Gastroesophageal sphincter (tissue), 4 donors: Measurements from ENCODE around the gene PLCH2. TPM values are rescaled to one million over a fixed set of nuclear protein-coding genes. Genes with fewer than 3 reads are reported as not detected.

Experiments used
- ATAC-seq: fragments of 150-250 bp; one replicate; pipeline ENCODE4 v1.9.1; 2016; ENCODE audit warnings: mild to moderate bottlenecking, moderate library complexity
- H3K27ac ChIP-seq, 4 donors: fragments of 200-600 bp; sonication (generic) in 3 of 4; 1 replicate in 3 of 4; 2 replicates in 1 of 4; pipeline ENCODE4 v1.5.1; 2016 to 2019
- H3K27me3 ChIP-seq: fragments of 200-600 bp; sonication (generic); one replicate; pipeline ENCODE4 v1.5.1; 2019
- H3K36me3 ChIP-seq, 2 donors: fragments of 200-600 bp; sonication (generic); one replicate each; pipeline ENCODE4 v1.5.1; 2019; ENCODE audit warnings: control low read depth in 1 of 2
- H3K4me1 ChIP-seq, 3 donors: fragments of 200-600 bp; sonication (generic); 1 replicate in 2 of 3; 2 replicates in 1 of 3; pipeline ENCODE4 v1.5.1; 2016 to 2019; ENCODE audit warnings: control low read depth in 2 of 3
- H3K4me3 ChIP-seq, 2 donors: fragments of 200-600 bp; sonication (generic); one replicate each; pipeline ENCODE4 v1.5.1; 2019; ENCODE audit warnings: mild to moderate bottlenecking in 1 of 2, moderate library complexity in 1 of 2
- H3K9me3 ChIP-seq, 3 donors: fragments of 200-600 bp; sonication (generic); one replicate each; pipeline ENCODE4 v1.5.1; 2017 to 2019; ENCODE audit warnings: control low read depth in 2 of 3
- CTCF ChIP-seq, 4 experiments: fragments of 200-600 bp in 2 of 4; fragments of 450-650 bp in 2 of 4; sonication (generic) in 1 of 4; IDR thresholded peaks; one replicate each; pipeline ENCODE4 v1.5.1; 2017 to 2019; ENCODE audit warnings: antibody characterized with exemption in 4 of 4, mild to moderate bottlenecking in 2 of 4, moderate library complexity in 2 of 4
- EP300 ChIP-seq: sonication (generic); formaldehyde crosslinking; IDR thresholded peaks from one replicate; pipeline ENCODE4 v1.6.1; 2017; ENCODE audit warnings: antibody characterized with exemption, mild to moderate bottlenecking
- POLR2A ChIP-seq, 2 donors: fragments of 450-650 bp; IDR thresholded peaks; one replicate each; pipeline ENCODE4 v1.6.1; 2017; ENCODE audit warnings: antibody characterized with exemption in 2 of 2, mild to moderate bottlenecking in 2 of 2, moderate library complexity in 1 of 2
- POLR2AphosphoS5 ChIP-seq: sonication (generic); formaldehyde crosslinking; IDR thresholded peaks from one replicate; pipeline ENCODE4 v1.6.1; 2017; ENCODE audit warnings: antibody characterized with exemption
- WGBS, 2 donors: methylation state at CpG; one replicate each; pipeline ENCODE4 v1.1.5; 2018; ENCODE audit warnings: low coverage in 1 of 2; 5-methylcytosine and 5-hydroxymethylcytosine counted together
- total RNA-seq, 4 donors: library from RNA; depleted of rRNA; stranded (reverse); fragments of >200 nt; gene quantifications; one replicate each; pipeline ENCODE4 v1.1.0, GENCODE V29; 2016

The PLCH2 gene
- total RNA-seq, 4 donors from 2014 or later, result under 0.01 to 0.72 (median 0.15) TPM

GRCh38 chr1:2538376-2538775, 62.3 kb downstream of the PLCH2 start:
- Histone ChIP-seq H3K27ac (no peak overlapping the region), H3K9me3 (no peaks in the 10 kb centered on the region), H3K4me3 (no peak overlapping the region), H3K27me3 (peaks cover 99% of the 10 kb centered on the region), H3K4me1 (peaks cover 0 to 9% (median 0%) of the 10 kb centered on the region in 3 donors), H3K36me3 (no peaks in the 10 kb centered on the region)
- ATAC-seq, result no peak
- WGBS, 2 donors, result no CpG with 5 or more reads among the region's 4 CpGs
- no peak for TF ChIP-seq CTCF (IDR thresholded peaks at IDR 0.05)
- no peak for TF ChIP-seq POLR2A (IDR thresholded peaks at IDR 0.05)
- TF ChIP-seq POLR2AphosphoS5, result no peak
- TF ChIP-seq EP300, result no peak

- ATAC-seq, result no peak
- Histone ChIP-seq H3K9me3 (no peaks in the 10 kb centered on the region), H3K4me1 (peaks cover 0 to 14% (median 0%) of the 10 kb centered on the region in 3 donors), H3K27me3 (peaks cover 99% of the 10 kb centered on the region), H3K4me3 (no peak overlapping the region), H3K36me3 (no peaks in the 10 kb centered on the region), H3K27ac (no peak overlapping the region)
- TF ChIP-seq EP300 (no peak), POLR2A (IDR thresholded peaks at IDR 0.05) (no peak), CTCF (IDR thresholded peaks at IDR 0.05) (no peak), POLR2AphosphoS5 (no peak)
- WGBS, 2 donors, result 100% methylated on average over 1 of the region's 8 CpGs; no CpG with 5 or more reads in 1 of the 2 donors
Observed at GRCh38 chr1:2538872-2539271, 62.8 kb downstream of the PLCH2 start.

GRCh38 chr1:2539312-2539907, 63.3 kb downstream of the PLCH2 start:
- Histone ChIP-seq H3K4me1 (peaks cover 0 to 20% (median 0%) of the 10 kb centered on the region in 3 donors), H3K27me3 (peaks cover 99% of the 10 kb centered on the region), H3K36me3 (no peaks in the 10 kb centered on the region), H3K4me3 (no peak overlapping the region), H3K27ac (no peak overlapping the region), H3K9me3 (no peaks in the 10 kb centered on the region)
- ATAC-seq, result no peak
- TF ChIP-seq POLR2AphosphoS5 (no peak), POLR2A (IDR thresholded peaks at IDR 0.05) (no peak), EP300 (no peak), CTCF (IDR thresholded peaks at IDR 0.05) (no peak)
- WGBS, 2 donors, result 100% methylated on average over 1 of the region's 12 CpGs; no CpG with 5 or more reads in 1 of the 2 donors

GRCh38 chr1:2540816-2541492, 64.9 kb downstream of the PLCH2 start:
- 100% methylated on average over 1 to 3 of the region's 39 CpGs for WGBS, 2 donors

More at GRCh38 chr1:2540816-2541492, 64.9 kb downstream of the PLCH2 start:
- Histone ChIP-seq H3K4me1 (peaks cover 0 to 35% (median 13%) of the 10 kb centered on the region in 3 donors), H3K36me3 (no peaks in the 10 kb centered on the region), H3K9me3 (no peaks in the 10 kb centered on the region), H3K27ac (no peak overlapping the region), H3K27me3 (peaks cover 99% of the 10 kb centered on the region), H3K4me3 (no peak overlapping the region)
- ATAC-seq, result no peak
- no peak for TF ChIP-seq POLR2AphosphoS5
- no peak for TF ChIP-seq CTCF (IDR thresholded peaks at IDR 0.05)
- no peak for TF ChIP-seq EP300
- TF ChIP-seq POLR2A (IDR thresholded peaks at IDR 0.05), result no peak
